OCI-LY7 (cell line): ENCODE data around the gene ADCK2. TPM values are rescaled to one million over a fixed set of nuclear protein-coding genes. Genes with fewer than 3 reads are reported as not detected.

Experiments used
- BruUV-seq: library from RNA; stranded (reverse); fragments of 400-500 nt; replicated peaks from 2 replicates; lab custom pipeline; 2021; lab: Mats Ljungman, UMichigan
- CTCF ChIA-PET: fragments of 300-600 bp; sonication (Branson Sonifier 250); formaldehyde crosslinking; loops from one replicate; lab custom pipeline; 2022; ENCODE audit warnings: antibody characterized with exemption; ENCODE audit not compliant: unreplicated experiment; lab: Charles Lee
- POLR2A ChIA-PET: fragments of 300-600 bp; sonication (Branson Sonifier 250); formaldehyde crosslinking; loops from one replicate; lab custom pipeline; 2022; ENCODE audit warnings: antibody characterized with exemption; lab: Charles Lee
- DNase-seq: peaks from one replicate; pipeline ENCODE4 v3.0.0-alpha.2; 2015; ENCODE audit warnings: low spot score
- H2AFZ ChIP-seq: fragments of 200-600 bp; sonication (generic), shearing (Covaris generic); 2 replicates; pipeline ENCODE4 v1.6.1; 2014; ENCODE audit warnings: mild to moderate bottlenecking, antibody characterized with exemption, low read length, moderate library complexity
- H3K27ac ChIP-seq: fragments of 200-600 bp; sonication (generic); 2 replicates; pipeline ENCODE4 v1.5.1; 2014; ENCODE audit warnings: mixed run types, low read depth, mild to moderate bottlenecking, moderate library complexity, low read length, inconsistent platforms; ENCODE audit not compliant: poor library complexity, severe bottlenecking
- H3K36me3 ChIP-seq: fragments of 200-600 bp; sonication (generic); 2 replicates; pipeline ENCODE4 v1.6.1; 2014; ENCODE audit warnings: mild to moderate bottlenecking, antibody characterized with exemption, low read length, moderate library complexity, mixed read lengths; ENCODE audit not compliant: insufficient read depth
- H3K4me1 ChIP-seq: fragments of 200-600 bp; sonication (generic); 2 replicates; pipeline ENCODE4 v1.5.1; 2014; ENCODE audit warnings: mild to moderate bottlenecking, low read length; ENCODE audit not compliant: insufficient read depth, poor library complexity, severe bottlenecking
- H3K4me2 ChIP-seq: fragments of 200-600 bp; sonication (generic); 2 replicates; pipeline ENCODE4 v1.6.1; 2014; ENCODE audit warnings: mild to moderate bottlenecking, low read length
- H3K4me3 ChIP-seq: fragments of 200-600 bp; sonication (generic); 2 replicates; pipeline ENCODE4 v1.5.1; 2014; ENCODE audit warnings: mild to moderate bottlenecking, low read depth, low read length; ENCODE audit not compliant: poor library complexity, severe bottlenecking
- H3K79me2 ChIP-seq: fragments of 200-600 bp; sonication (generic); 2 replicates; pipeline ENCODE4 v1.6.1; 2016; ENCODE audit warnings: low read depth, mild to moderate bottlenecking, low read length, moderate library complexity, mixed read lengths; ENCODE audit not compliant: insufficient read depth
- H3K9me2 ChIP-seq: fragments of 200-600 bp; sonication (generic); 2 replicates; pipeline ENCODE4 v1.6.1; 2016; ENCODE audit warnings: mild to moderate bottlenecking, low read length, mixed read lengths; ENCODE audit not compliant: insufficient read depth
- H3K9me3 ChIP-seq: fragments of 200-600 bp; sonication (generic); 2 replicates; pipeline ENCODE4 v1.6.1; 2014; ENCODE audit warnings: mild to moderate bottlenecking, mixed run types, low read length, mixed read lengths
- H4K20me1 ChIP-seq: fragments of 200-600 bp; sonication (generic); 2 replicates; pipeline ENCODE4 v1.6.1; 2014; ENCODE audit warnings: mild to moderate bottlenecking, antibody characterized with exemption, low read length, moderate library complexity, mixed read lengths; ENCODE audit not compliant: insufficient read depth
- CTCF ChIP-seq: fragments of 200-600 bp; sonication (generic); conservative IDR thresholded peaks from 2 replicates; pipeline ENCODE4 v1.5.1; 2014; ENCODE audit warnings: mild to moderate bottlenecking, antibody characterized with exemption, low read length, moderate library complexity, mixed read lengths
- EZH2phosphoT487 ChIP-seq: fragments of 200-600 bp; sonication (generic); IDR thresholded peaks from 2 replicates; pipeline ENCODE4 v1.6.1; 2018; ENCODE audit warnings: low read depth, borderline replicate concordance, mild to moderate bottlenecking, mixed run types, antibody characterized with exemption, low read length, moderate library complexity, mixed read lengths
- intact Hi-C: fragments of 100-400 bp; cut with micrococcal nuclease; formaldehyde crosslinking; loops from one replicate; pipeline ENCODE4 v1.10.0; 2022; ENCODE audit not compliant: unreplicated experiment
- total RNA-seq, 2 experiments: library from RNA; depleted of rRNA in 1 of 2; stranded (reverse); fragments of >200 nt in 1 of 2; shearing (Covaris generic) in 1 of 2; gene quantifications; 2 replicates each; pipeline ENCODE4 v1.2.3, GENCODE V29; 2014 to 2022

ADCK2 gene
- total RNA-seq, 2 experiments from 2014 or later, result 45.8 to 60.2 TPM

GRCh38 chr7:140685407-140686087 lies 12.8 kb downstream of the ADCK2 start:
- Histone ChIP-seq H3K4me2 (no peak overlapping the region), H3K9me3 (no peaks in the 10 kb centered on the region), H3K4me1 (no peaks in the 10 kb centered on the region), H3K9me2 (no peaks in the 10 kb centered on the region), H2AFZ (no peak overlapping the region), H3K27ac (no peak overlapping the region), H3K4me3 (no peak overlapping the region), H3K36me3 (peaks cover 88% of the 10 kb centered on the region), H4K20me1 (no peaks in the 10 kb centered on the region), H3K79me2 (no peaks in the 10 kb centered on the region)
- TF ChIP-seq EZH2phosphoT487, result no peak
- TF ChIP-seq CTCF, result no peak
- ChIA-PET CTCF (interaction anchor here (1.4 kb wide), 1 partner anchor 11 kb away, joined by 3 read pairs; the partner anchor contains the start of gene NDUFB2), POLR2A (interaction anchor here (0.7 to 4.1 kb wide), 4 partner anchors 10 to 35 kb away, joined by 3 to 26 read pairs (median 4); partner anchors contain the start of gene NDUFB2)
- DNase-seq, result no peak
- no TSS peak for BruUV-seq
- intact Hi-C loops, result no loop called here

- TF ChIP-seq EZH2phosphoT487 (no peak), CTCF (no peak)
- no peak overlapping the region for H3K27ac ChIP-seq
- ChIA-PET CTCF (interaction anchor here (1.4 kb wide), 1 partner anchor 9 kb away, joined by 3 read pairs; the partner anchor contains the start of gene NDUFB2), POLR2A (interaction anchor here (1.6 to 4.1 kb wide), 2 partner anchors 11 to 14 kb away, joined by 4 to 26 read pairs; no protein-coding TSS in a partner anchor)
- H3K36me3 ChIP-seq, result peaks cover 87% of the 10 kb centered on the region
- no peaks in the 10 kb centered on the region for H3K9me3 ChIP-seq
- no peak overlapping the region for H3K4me2 ChIP-seq
- no peaks in the 10 kb centered on the region for H4K20me1 ChIP-seq
- H3K79me2 ChIP-seq, result no peaks in the 10 kb centered on the region
- no peak overlapping the region for H2AFZ ChIP-seq
- no peaks in the 10 kb centered on the region for H3K9me2 ChIP-seq
- H3K4me3 ChIP-seq, result no peak overlapping the region
- no peak for DNase-seq
- no TSS peak for BruUV-seq
- intact Hi-C loops, result no loop called here
- no peaks in the 10 kb centered on the region for H3K4me1 ChIP-seq
Measured at GRCh38 chr7:140686921-140687320, 14.2 kb downstream of the ADCK2 start.

GRCh38 chr7:140688341-140688740 lies 15.6 kb downstream of the ADCK2 start:
- peaks cover 89% of the 10 kb centered on the region for H3K36me3 ChIP-seq
- no peaks in the 10 kb centered on the region for H4K20me1 ChIP-seq
- TF ChIP-seq EZH2phosphoT487 (no peak), CTCF (no peak)
- no peaks in the 10 kb centered on the region for H3K9me3 ChIP-seq
- H3K4me2 ChIP-seq, result no peak overlapping the region
- BruUV-seq, result no TSS peak
- H3K27ac ChIP-seq, result no peak overlapping the region
- DNase-seq, result no peak
- H3K79me2 ChIP-seq, result no peaks in the 10 kb centered on the region
- intact Hi-C loops, result no loop called here
- no peak overlapping the region for H2AFZ ChIP-seq
- no peaks in the 10 kb centered on the region for H3K4me1 ChIP-seq
- no peak overlapping the region for H3K4me3 ChIP-seq
- ChIA-PET CTCF (no interaction called here), POLR2A (interaction anchor here (0.6 to 4.1 kb wide), 2 partner anchors 12 to 132 kb away, joined by 4 to 26 read pairs; no protein-coding TSS in a partner anchor)
- H3K9me2 ChIP-seq, result no peaks in the 10 kb centered on the region
